HG02678 (cell line): ENCODE measurements around the gene ALS2CL.

Source experiments
- ATAC-seq: cut with Tn5 transposase; IDR thresholded peaks from one replicate; pipeline ENCODE4 v1.9.1; 2021; ENCODE audit warnings: mild to moderate bottlenecking, moderate library complexity; ENCODE audit not compliant: unreplicated experiment

The ALS2CL gene

DNA sequence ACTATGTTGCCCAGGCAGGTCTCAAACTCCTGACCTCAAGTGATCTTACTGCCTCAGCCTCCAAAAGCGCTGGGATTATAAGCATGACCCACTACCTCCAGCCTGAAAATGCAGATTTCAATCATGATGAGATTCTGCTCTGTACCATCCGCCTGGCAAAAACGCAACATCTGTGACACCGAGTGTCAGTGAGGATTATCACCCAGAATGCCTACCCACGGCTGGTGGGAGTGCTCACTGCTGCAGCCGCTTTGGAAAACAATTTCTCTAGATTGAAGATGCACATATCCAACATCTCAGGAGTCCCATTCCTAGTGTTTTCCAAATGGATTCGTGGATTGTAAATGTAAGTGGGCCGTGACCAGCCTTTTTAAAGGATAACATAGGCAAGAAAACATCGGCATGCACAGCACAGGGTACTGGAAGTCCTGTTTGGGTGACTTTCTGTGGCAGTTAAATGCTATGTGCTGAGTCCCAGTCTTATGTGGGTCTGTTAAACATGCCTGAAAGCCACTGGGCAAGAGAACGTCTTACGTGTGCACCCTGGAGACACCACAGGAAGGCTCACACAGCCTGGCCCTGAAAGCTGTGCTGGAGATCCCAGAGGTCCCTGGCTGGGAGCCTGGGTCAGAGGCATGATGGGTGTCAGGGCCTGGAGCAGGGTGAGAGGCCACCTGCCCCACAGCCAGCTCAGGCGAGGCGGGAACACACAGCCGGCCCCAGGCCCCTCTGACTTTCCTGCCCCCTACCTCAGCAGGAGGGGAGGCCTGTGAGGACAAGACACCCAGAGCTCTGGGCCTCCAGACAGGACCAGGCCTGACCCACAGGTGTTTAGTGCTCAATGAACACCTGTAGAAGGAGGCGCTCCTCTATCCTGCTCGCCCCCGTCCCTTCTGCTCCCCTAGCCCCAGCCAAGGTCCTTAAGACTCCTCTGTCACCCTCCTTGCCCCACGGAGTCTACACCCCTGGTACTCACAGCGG, 23.3 kb upstream of the ALS2CL start:
- ATAC-seq, result no peak

GRCh38 chr3:46715507-46716175, 22.2 kb upstream of the ALS2CL start:
- no peak for ATAC-seq

DNA sequence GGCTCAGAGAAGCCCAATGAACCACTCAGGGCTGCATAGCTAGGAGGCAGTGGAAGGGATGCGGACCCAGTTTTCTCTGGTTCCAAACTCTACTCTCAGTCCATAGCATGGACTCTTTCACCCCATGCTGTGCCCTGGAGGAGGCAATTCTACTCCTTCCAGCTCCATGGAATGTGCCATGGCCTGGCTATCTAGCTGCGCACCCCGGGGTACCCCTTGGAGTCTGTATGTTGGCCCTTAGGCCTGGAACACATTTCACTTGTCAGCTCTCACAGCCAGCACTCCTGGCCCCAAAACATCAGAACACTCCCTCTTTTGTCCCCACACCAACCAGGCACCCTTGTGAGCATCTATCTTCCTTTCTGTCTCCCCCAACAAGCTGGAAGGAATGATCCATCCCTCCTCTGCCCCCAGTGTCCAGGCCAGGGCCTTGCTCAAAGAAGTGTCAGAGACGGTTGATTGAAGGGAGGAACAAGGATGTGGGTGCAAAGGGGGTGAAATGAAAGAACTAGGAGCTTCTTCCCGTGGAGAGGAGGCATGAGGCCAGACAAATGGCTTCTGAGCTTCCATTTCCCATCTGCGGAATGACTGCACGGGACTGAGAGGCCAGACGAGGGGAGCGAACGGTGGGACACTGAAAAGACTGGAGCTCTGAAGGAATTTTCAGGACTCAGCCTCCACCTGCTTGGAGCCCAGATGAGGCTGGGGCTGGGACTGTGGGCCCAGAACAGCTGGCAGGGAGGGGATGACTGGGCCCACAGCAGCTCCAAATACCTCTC, 21.4 kb upstream of the ALS2CL start:
- no peak for ATAC-seq

- ATAC-seq, result peak; percentile 53
These were observed 20.5 kb upstream of the ALS2CL start for GRCh38 chr3:46713898-46714552.

GRCh38 chr3:46713050-46713897, 19.8 kb upstream of the ALS2CL start:
- ATAC-seq, result no peak

- ATAC-seq, result no peak
These were observed 18.9 kb upstream of the ALS2CL start for GRCh38 chr3:46712191-46713049.

DNA sequence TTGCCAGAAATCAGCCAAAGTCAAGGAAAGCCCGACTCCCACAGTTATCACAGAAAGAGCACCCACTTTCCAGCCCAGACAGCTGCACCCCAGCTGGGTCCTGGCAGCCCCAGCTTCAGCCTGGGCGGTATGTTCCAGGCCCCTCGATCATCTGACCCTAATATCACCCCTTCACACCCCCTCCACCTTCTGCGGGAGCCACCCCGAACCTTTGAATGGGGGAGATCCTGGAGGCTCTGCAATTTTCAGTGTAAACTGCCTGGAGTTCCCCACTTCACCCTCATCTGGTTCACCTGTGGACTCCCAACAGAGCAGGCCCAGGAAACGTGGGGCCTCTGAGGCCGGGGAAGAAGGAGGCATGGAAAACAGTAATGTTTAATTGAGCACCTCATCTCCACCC, 18.3 kb upstream of the ALS2CL start:
- ATAC-seq, result no peak

GRCh38 chr3:46711305-46711704, 17.8 kb upstream of the ALS2CL start:
- no peak for ATAC-seq

GRCh38 chr3:46710671-46711295, 17.3 kb upstream of the ALS2CL start:
- no peak for ATAC-seq

GRCh38 chr3:46710229-46710628, 16.8 kb upstream of the ALS2CL start:
- ATAC-seq, result no peak

DNA sequence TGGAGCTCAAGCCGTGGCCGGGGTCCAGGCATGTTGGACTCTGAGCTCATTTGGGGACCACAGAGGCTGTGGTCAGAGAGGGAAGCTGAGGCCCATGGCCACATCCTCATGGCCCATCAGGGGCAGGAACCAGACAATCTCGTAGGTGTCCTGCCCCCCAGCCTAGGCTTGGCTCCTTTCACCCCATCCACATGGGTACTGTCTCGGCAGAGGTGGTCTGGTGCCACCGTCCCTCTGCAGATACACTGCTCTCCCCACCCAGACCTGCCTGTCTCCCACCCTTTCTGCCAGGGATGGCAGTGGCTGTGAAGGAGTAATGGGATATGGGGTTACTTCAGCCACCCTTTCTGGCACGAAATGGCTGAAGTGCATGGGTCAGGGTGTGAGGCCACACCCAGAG, 16.2 kb upstream of the ALS2CL start:
- no peak for ATAC-seq

- no peak for ATAC-seq
These were observed 15.7 kb upstream of the ALS2CL start for GRCh38 chr3:46709157-46709654.

DNA sequence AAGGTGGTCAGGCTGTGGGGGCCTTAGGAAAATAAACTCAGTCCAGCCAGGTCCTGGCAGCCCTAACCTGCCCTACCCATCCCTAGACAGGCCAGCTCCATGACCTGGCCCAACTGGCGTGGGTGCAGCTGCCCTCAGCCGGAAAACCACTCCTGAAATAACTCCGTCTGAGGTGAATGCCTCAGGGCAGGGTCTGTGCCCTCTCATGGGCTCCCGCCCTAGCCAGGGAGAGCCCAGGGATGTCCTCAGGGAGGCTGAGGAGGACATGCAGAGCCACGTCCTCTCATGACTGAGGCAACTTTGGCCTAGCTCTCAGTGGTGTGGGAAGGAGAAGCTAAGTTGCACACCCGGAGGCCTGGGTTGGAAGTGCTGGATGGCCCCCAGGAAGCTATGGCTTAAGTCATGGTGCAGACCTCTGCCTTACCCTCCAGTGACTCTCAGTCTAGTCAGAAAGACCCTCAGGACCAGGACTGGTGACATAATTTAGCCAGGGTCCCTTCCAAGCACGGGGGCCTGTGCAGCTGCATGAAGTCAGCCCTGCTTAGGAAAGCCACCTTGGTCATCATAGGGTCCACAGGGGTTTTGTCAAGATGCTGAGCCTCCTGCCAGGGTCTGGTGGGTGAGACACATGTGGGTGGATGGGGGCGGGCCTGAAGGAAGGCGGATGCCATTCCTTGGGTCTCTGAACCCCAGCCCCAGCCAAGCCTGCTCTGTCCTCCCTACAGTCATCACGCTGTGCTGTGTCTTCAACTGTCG, 15.1 kb upstream of the ALS2CL start:
- ATAC-seq, result no peak

DNA sequence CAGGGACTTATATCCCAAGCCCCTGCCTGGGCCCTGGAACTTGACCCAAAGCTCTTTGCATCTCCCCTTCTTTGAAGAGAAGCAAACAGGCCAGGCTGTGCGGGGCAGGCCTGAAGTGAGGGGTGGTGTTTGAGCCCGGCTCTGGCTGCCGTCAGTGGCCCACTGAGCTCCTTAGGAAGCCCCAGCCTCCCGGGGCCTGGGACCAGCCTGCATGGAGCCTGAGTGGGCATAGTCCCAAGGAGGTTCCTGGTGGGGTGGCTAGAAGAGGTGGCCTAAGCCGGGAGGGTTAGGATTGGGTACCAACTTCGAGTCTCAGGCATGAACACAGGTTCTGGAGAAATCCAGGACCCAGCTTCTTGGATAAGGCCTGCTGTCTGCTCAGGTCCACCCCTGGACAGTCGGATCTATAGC, 14.1 kb upstream of the ALS2CL start:
- no peak for ATAC-seq

- ATAC-seq, result no peak
These were observed 13.5 kb upstream of the ALS2CL start for GRCh38 chr3:46706771-46707582.

- ATAC-seq, result no peak
These were observed 12.5 kb upstream of the ALS2CL start for GRCh38 chr3:46705751-46706552.
